Lung (tissue), 12 donors: ENCODE data around the gene FSHR. TPM values are rescaled to one million over a fixed set of nuclear protein-coding genes. Genes with fewer than 3 reads are reported as not detected.

Experiments used
- ATAC-seq: fragments of 200-7000 bp; cut with Tn5 transposase; one replicate; pipeline ENCODE4 v1.9.1; 2020; ENCODE audit warnings: moderate number of reproducible peaks; ENCODE audit not compliant: insufficient read depth, low FRiP score
- DNase-seq, 3 donors: peaks; one replicate each; pipeline ENCODE4 v3.0.0-alpha.2; 2013 to 2017
- H3K27ac ChIP-seq, 2 donors: one replicate each; pipeline ENCODE4 v1.5.1; 2013; ENCODE audit warnings: mild to moderate bottlenecking in 2 of 2, moderate library complexity in 2 of 2, control low read depth in 1 of 2, inconsistent platforms in 1 of 2, low read depth in 1 of 2, low read length in 1 of 2
- H3K27me3 ChIP-seq, 3 donors: one replicate each; pipeline ENCODE4 v1.5.1; 2013; ENCODE audit warnings: low read length in 2 of 3; ENCODE audit not compliant: control insufficient read depth in 3 of 3, insufficient read depth in 3 of 3
- H3K36me3 ChIP-seq, 4 donors: one replicate each; pipeline ENCODE4 v1.5.1; 2013; ENCODE audit warnings: low read length in 4 of 4, mild to moderate bottlenecking in 1 of 4, moderate library complexity in 1 of 4; ENCODE audit not compliant: control insufficient read depth in 4 of 4, insufficient read depth in 4 of 4
- H3K4me1 ChIP-seq, 5 donors: one replicate each; pipeline ENCODE4 v1.5.1; 2013; ENCODE audit warnings: low read length in 5 of 5, mild to moderate bottlenecking in 2 of 5, moderate library complexity in 1 of 5; ENCODE audit not compliant: control insufficient read depth in 5 of 5, insufficient read depth in 5 of 5
- H3K4me3 ChIP-seq: one replicate; pipeline ENCODE4 v1.5.1; 2013; ENCODE audit warnings: mild to moderate bottlenecking, control low read depth, moderate library complexity
- H3K9ac ChIP-seq, 2 donors: one replicate each; pipeline ENCODE4 v1.5.1; 2013; ENCODE audit warnings: low read length in 2 of 2, control low read depth in 1 of 2; ENCODE audit not compliant: insufficient read depth in 1 of 2
- H3K9me3 ChIP-seq, 4 donors: one replicate each; pipeline ENCODE4 v1.5.1; 2013; ENCODE audit warnings: low read length in 3 of 4, mild to moderate bottlenecking in 1 of 4, moderate library complexity in 1 of 4; ENCODE audit not compliant: control insufficient read depth in 4 of 4, insufficient read depth in 3 of 4
- CTCF ChIP-seq: IDR thresholded peaks from 2 replicates; pipeline ENCODE4 v1.5.1; 2012; ENCODE audit warnings: mild to moderate bottlenecking; ENCODE audit errors: control extremely low read depth, extremely low read depth
- WGBS, 2 donors: extraction: QIAGEN DNeasy Blood & Tissue Kit; methylation state at CpG; one replicate each; pipeline ENCODE4 v1.1.7; 2013; 5-methylcytosine and 5-hydroxymethylcytosine counted together
- polyA plus RNA-seq, 2 donors: library from polyadenylated mRNA; stranded (reverse); fragments of 200-250 nt; gene quantifications; one replicate each; pipeline ENCODE4 v1.2.1, GENCODE V29; 2013
- total RNA-seq, 2 donors: library from RNA; depleted of rRNA in 1 of 2; stranded (reverse); fragments of >200 nt in 1 of 2; gene quantifications; one replicate each; pipeline ENCODE4 v1.2.1, GENCODE V29; 2014 to 2021
- donor health status: control.
- donor health status: control.
- donor health status: Bipolar disorder and iron deficiency.
- donor health status: healthy.
- donor health status: DM: yes; HTN: yes; CAD: no.

Gene FSHR
- total and polyA plus RNA-seq, 4 donors = not detected

GRCh38 chr2:49131801-49132200, 22.5 kb downstream of the FSHR start:
- H3K27me3 ChIP-seq = no peaks in the 10 kb centered on the region
- WGBS, 2 donors = 69 to 75% methylated on average over 1 of the region's 1 CpG
- no peak for TF ChIP-seq CTCF
- no peak for ATAC-seq
- no peak for DNase-seq
- no peak overlapping the region for H3K27ac ChIP-seq
- no peaks in the 10 kb centered on the region for H3K4me1 ChIP-seq
- no peak overlapping the region for H3K4me3 ChIP-seq
- no peaks in the 10 kb centered on the region for H3K36me3 ChIP-seq
- no peak overlapping the region for H3K9ac ChIP-seq
- H3K9me3 ChIP-seq = peaks cover 0 to 3% (median 1%) of the 10 kb centered on the region in 4 donors

GRCh38 chr2:49129034-49129433, 25.3 kb downstream of the FSHR start:
- no peak for TF ChIP-seq CTCF
- Histone ChIP-seq H3K9ac (no peak overlapping the region), H3K4me3 (no peak overlapping the region), H3K9me3 (peaks cover 0 to 3% (median 1%) of the 10 kb centered on the region in 4 donors), H3K36me3 (no peaks in the 10 kb centered on the region), H3K27me3 (no peaks in the 10 kb centered on the region), H3K4me1 (no peaks in the 10 kb centered on the region), H3K27ac (no peak overlapping the region)
- 52 to 100% methylated on average over 1 of the region's 1 CpG for WGBS, 2 donors
- DNase-seq (no peak), ATAC-seq (no peak)

- ATAC-seq = no peak
- no peaks in the 10 kb centered on the region for H3K9me3 ChIP-seq
- no peaks in the 10 kb centered on the region for H3K36me3 ChIP-seq
- H3K9ac ChIP-seq = no peak overlapping the region
- WGBS, 2 donors = 0 to 77% methylated on average over 1 of the region's 1 CpG
- no peak for DNase-seq
- H3K4me1 ChIP-seq = no peaks in the 10 kb centered on the region
- TF ChIP-seq CTCF = no peak
- no peak overlapping the region for H3K27ac ChIP-seq
- H3K27me3 ChIP-seq = no peaks in the 10 kb centered on the region
- no peak overlapping the region for H3K4me3 ChIP-seq
These were observed 30.7 kb downstream of the FSHR start for GRCh38 chr2:49123600-49123999.

- no peaks in the 10 kb centered on the region for H3K27me3 ChIP-seq
- WGBS, 2 donors = 79 to 88% methylated on average over 4 of the region's 4 CpGs
- H3K9me3 ChIP-seq = no peaks in the 10 kb centered on the region
- TF ChIP-seq CTCF = no peak
- H3K4me1 ChIP-seq = no peaks in the 10 kb centered on the region
- H3K27ac ChIP-seq = no peak overlapping the region
- no peaks in the 10 kb centered on the region for H3K36me3 ChIP-seq
- no peak overlapping the region for H3K4me3 ChIP-seq
- H3K9ac ChIP-seq = no peak overlapping the region
- ATAC-seq (no peak), DNase-seq (no peak)
These were observed 32.2 kb downstream of the FSHR start for GRCh38 chr2:49122107-49122506.
